BE2C (cell line): ENCODE data around the gene MINDY1.

Source experiments
- DNase-seq: peaks from one replicate; pipeline ENCODE4 v3.0.0-alpha.2; 2020
- H3K27me3 ChIP-seq: fragments of 250-450 bp; sonication (Bioruptor Pico); 2 replicates; pipeline ENCODE4 v1.5.1; 2020; ENCODE audit warnings: mild to moderate bottlenecking
- H3K36me3 ChIP-seq: fragments of 250-450 bp; sonication (Bioruptor Pico); 2 replicates; pipeline ENCODE4 v1.5.1; 2020; ENCODE audit warnings: mild to moderate bottlenecking
- H3K4me1 ChIP-seq: fragments of 250-450 bp; sonication (Bioruptor Pico); 2 replicates; pipeline ENCODE4 v1.5.1; 2020
- H3K4me3 ChIP-seq: 2 replicates; pipeline ENCODE4 v1.5.1; 2011; ENCODE audit warnings: low read depth, low read length
- H3K9me3 ChIP-seq: fragments of 250-450 bp; sonication (Bioruptor Pico); 2 replicates; pipeline ENCODE4 v1.5.1; 2020
- CTCF ChIP-seq: IDR thresholded peaks from 2 replicates; pipeline ENCODE4 v1.5.1; 2012; ENCODE audit warnings: mild to moderate bottlenecking, low read depth, low read length

Gene MINDY1

GRCh38 chr1:151050051-151050688 is 43.5 kb upstream of the MINDY1 start:
- Histone ChIP-seq H3K27me3 (no peaks in the 10 kb centered on the region), H3K4me3 (no peak overlapping the region), H3K9me3 (no peaks in the 10 kb centered on the region), H3K36me3 (peaks cover 32% of the 10 kb centered on the region), H3K4me1 (no peaks in the 10 kb centered on the region)
- TF ChIP-seq CTCF = no peak
- no peak for DNase-seq

GRCh38 chr1:151049458-151049857 is 42.8 kb upstream of the MINDY1 start:
- Histone ChIP-seq H3K4me3 (no peak overlapping the region), H3K36me3 (peaks cover 25% of the 10 kb centered on the region), H3K27me3 (no peaks in the 10 kb centered on the region), H3K9me3 (no peaks in the 10 kb centered on the region), H3K4me1 (no peaks in the 10 kb centered on the region)
- DNase-seq = no peak
- no peak for TF ChIP-seq CTCF

DNA sequence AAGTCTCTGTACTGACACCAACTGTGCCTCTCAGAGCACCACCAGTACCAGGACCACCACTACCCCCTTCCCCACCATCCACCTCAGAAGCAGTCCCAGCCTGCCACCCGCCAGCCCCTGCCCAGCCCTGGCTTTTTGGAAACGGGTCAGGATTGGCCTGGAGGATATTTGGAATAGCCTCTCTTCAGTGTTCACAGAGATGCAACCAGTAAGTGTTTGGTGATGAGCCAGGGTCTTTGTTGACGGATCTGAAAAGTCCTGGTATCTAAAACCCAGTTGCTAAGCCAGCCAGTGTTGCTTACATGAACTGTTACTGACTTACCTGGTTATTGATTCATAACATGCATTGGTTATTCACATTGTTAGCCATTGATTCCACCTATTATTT is 41.9 kb upstream of the MINDY1 start:
- H3K4me3 ChIP-seq = peak overlapping the region; percentile 94
- H3K4me1 ChIP-seq = no peaks in the 10 kb centered on the region
- no peaks in the 10 kb centered on the region for H3K9me3 ChIP-seq
- H3K27me3 ChIP-seq = no peaks in the 10 kb centered on the region
- no peak for DNase-seq
- peaks cover 17% of the 10 kb centered on the region for H3K36me3 ChIP-seq
- no peak for TF ChIP-seq CTCF

GRCh38 chr1:151047925-151048644 is 41.4 kb upstream of the MINDY1 start:
- Histone ChIP-seq H3K27me3 (no peaks in the 10 kb centered on the region), H3K4me1 (no peaks in the 10 kb centered on the region), H3K9me3 (no peaks in the 10 kb centered on the region), H3K36me3 (peaks cover 12% of the 10 kb centered on the region; the same call in 1 of the 2 replicates), H3K4me3 (peak overlapping the region; percentile 94)
- TF ChIP-seq CTCF = peak; percentile 75
- DNase-seq = peak; percentile 79

DNA sequence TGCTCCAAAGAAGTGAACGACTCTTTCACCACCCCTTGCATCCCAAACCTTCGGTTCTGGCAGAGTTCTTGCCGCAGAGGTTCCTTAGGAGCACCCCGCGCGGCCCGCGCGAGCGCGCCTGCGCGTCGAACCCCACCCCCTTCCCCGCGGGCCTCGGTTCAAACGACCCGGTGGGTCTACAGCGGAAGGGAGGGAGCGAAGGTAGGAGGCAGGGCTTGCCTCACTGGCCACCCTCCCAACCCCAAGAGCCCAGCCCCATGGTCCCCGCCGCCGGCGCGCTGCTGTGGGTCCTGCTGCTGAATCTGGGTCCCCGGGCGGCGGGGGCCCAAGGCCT is 40.9 kb upstream of the MINDY1 start, which contains the start of gene C1orf56:
C1orf56 (plus strand) TSS at position 161 of the 334 bp plus-strand sequence; CDS start at position 258, 97 bp downstream.
- TF ChIP-seq CTCF = no peak
- H3K36me3 ChIP-seq = peaks cover 6% of the 10 kb centered on the region; the same call in 1 of the 2 replicates
- H3K4me3 ChIP-seq = peak within 1 kb of the TSS; percentile 94
- DNase-seq = peak; percentile 83
- no peaks in the 10 kb centered on the region for H3K4me1 ChIP-seq
- no peaks in the 10 kb centered on the region for H3K9me3 ChIP-seq
- no peaks in the 10 kb centered on the region for H3K27me3 ChIP-seq

GRCh38 chr1:151043163-151043562 is 36.5 kb upstream of the MINDY1 start:
- no peak for TF ChIP-seq CTCF
- Histone ChIP-seq H3K27me3 (no peaks in the 10 kb centered on the region), H3K4me3 (no peak overlapping the region)

More at GRCh38 chr1:151043163-151043562, 36.5 kb upstream of the MINDY1 start:
- no peak for DNase-seq
- no peaks in the 10 kb centered on the region for H3K4me1 ChIP-seq
- no peaks in the 10 kb centered on the region; the same call in 1 of the 2 replicates for H3K9me3 ChIP-seq
- H3K36me3 ChIP-seq = no peaks in the 10 kb centered on the region
